ENCODE data around the gene ERBB2. TPM values are rescaled to one million over a fixed set of nuclear protein-coding genes. Genes with fewer than 3 reads are reported as not detected.

Gene ERBB2
- total RNA-seq, 1 donor from 2014 or later: 4.1 TPM

DNA sequence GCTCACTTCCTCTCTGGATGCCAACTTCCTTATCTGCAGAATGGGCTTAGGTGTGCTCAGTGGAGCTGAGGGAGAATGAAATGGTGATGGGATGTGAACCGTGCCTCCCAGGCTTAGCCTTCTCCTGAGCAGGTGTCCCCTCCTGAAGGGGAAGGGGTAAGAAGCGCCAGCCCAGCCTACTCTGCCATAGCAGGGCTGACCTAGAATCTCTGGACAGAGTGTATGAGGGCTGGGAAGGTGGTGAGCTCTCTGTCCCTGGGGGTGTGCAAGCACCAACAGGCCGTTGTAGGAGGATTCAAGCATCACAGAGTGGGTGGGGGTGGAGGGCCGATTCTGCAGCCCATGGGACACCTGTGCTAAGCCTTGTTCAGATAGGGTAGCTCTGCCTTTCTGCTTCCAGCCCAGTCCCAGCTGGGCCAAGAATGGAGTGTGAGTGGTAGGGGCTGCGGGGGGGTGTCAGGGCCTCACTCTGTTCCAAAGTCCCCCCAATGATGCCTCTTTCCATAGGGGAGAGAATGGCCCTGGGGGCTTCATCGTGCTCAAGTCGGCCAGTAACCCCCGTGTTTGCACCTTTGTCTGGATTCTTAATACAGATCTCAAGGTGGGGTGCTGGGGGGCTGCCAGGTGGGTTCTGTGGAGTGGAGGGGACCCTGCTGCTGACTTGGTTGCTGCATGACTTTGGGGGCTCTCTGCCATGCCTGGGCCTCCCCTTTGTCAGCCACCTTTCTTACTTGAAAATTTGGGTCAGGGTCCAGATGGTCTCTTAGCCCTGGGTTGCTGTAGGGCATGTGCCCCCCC lies 37.9 kb upstream of the ERBB2 start:
- intact Hi-C loops (cut with micrococcal nuclease): no loop called here
- H3K27me3 Mint-ChIP-seq (ENCODE audit: low read depth): peaks cover 8% of the 10 kb centered on the region
- DNase-seq (ENCODE audit: low spot score): no peak
- H3K36me3 Mint-ChIP-seq (ENCODE audit: low read depth): peaks cover 19% of the 10 kb centered on the region
- no peaks in the 10 kb centered on the region for H3K9me3 Mint-ChIP-seq
- H3K4me1 Mint-ChIP-seq (ENCODE audit: low read depth): no peaks in the 10 kb centered on the region
- H3K4me3 Mint-ChIP-seq (ENCODE audit: low read depth): no peak overlapping the region
- no peak overlapping the region for H3K27ac Mint-ChIP-seq

DNA sequence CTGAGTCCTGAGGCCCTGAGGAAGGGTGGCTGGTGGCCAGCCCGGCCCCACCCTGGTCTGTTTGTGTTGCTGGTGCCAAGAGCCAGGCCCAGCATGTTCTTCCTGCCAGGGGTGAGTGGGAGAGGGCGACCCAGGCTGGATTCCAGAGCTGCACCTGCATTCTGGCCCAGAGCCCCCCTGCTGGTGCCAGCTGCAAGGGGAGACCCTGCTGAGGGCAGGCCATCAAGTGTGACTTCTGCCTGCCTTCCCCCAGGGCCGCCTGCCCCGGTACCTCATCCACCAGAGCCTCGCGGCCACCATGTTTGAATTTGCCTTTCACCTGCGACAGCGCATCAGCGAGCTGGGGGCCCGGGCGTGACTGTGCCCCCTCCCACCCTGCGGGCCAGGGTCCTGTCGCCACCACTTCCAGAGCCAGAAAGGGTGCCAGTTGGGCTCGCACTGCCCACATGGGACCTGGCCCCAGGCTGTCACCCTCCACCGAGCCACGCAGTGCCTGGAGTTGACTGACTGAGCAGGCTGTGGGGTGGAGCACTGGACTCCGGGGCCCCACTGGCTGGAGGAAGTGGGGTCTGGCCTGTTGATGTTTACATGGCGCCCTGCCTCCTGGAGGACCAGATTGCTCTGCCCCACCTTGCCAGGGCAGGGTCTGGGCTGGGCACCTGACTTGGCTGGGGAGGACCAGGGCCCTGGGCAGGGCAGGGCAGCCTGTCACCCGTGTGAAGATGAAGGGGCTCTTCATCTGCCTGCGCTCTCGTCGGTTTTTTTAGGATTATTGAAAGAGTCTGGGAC lies 37.1 kb upstream of the ERBB2 start:
- no peak overlapping the region for H3K27ac Mint-ChIP-seq

DNA sequence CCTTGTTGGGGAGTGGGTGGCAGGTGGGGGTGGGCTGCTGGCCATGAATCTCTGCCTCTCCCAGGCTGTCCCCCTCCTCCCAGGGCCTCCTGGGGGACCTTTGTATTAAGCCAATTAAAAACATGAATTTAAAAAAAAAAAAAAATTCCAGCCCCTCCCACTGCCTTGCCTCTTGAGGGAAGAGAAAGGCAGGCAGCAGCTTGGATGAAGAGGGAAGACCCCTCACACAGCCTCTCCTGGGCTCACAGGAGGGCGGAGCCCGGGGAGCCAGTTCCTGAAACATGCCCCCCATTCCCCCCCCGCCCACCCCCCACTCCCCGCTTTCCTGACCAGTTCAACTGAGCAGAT lies 36.5 kb upstream of the ERBB2 start:
- H3K4me3 Mint-ChIP-seq (ENCODE audit: low read depth): no peak overlapping the region
- H3K4me1 Mint-ChIP-seq (ENCODE audit: low read depth): no peaks in the 10 kb centered on the region
- H3K27me3 Mint-ChIP-seq (ENCODE audit: low read depth): peaks cover 9% of the 10 kb centered on the region
- H3K36me3 Mint-ChIP-seq (ENCODE audit: low read depth): peaks cover 12% of the 10 kb centered on the region
- DNase-seq (ENCODE audit: low spot score): no peak
- no peak overlapping the region for H3K27ac Mint-ChIP-seq
- H3K9me3 Mint-ChIP-seq: no peaks in the 10 kb centered on the region
- intact Hi-C loops (cut with micrococcal nuclease): no loop called here

More for the DNA sequence above, 37.1 kb upstream of the ERBB2 start:
- Mint-ChIP-seq H3K27me3 (ENCODE audit: low read depth) (peaks cover 9% of the 10 kb centered on the region), H3K9me3 (no peaks in the 10 kb centered on the region), H3K36me3 (ENCODE audit: low read depth) (peaks cover 18% of the 10 kb centered on the region), H3K4me1 (ENCODE audit: low read depth) (no peaks in the 10 kb centered on the region), H3K4me3 (ENCODE audit: low read depth) (no peak overlapping the region)
- intact Hi-C loops (cut with micrococcal nuclease): no loop called here
- DNase-seq (ENCODE audit: low spot score): no peak

DNA sequence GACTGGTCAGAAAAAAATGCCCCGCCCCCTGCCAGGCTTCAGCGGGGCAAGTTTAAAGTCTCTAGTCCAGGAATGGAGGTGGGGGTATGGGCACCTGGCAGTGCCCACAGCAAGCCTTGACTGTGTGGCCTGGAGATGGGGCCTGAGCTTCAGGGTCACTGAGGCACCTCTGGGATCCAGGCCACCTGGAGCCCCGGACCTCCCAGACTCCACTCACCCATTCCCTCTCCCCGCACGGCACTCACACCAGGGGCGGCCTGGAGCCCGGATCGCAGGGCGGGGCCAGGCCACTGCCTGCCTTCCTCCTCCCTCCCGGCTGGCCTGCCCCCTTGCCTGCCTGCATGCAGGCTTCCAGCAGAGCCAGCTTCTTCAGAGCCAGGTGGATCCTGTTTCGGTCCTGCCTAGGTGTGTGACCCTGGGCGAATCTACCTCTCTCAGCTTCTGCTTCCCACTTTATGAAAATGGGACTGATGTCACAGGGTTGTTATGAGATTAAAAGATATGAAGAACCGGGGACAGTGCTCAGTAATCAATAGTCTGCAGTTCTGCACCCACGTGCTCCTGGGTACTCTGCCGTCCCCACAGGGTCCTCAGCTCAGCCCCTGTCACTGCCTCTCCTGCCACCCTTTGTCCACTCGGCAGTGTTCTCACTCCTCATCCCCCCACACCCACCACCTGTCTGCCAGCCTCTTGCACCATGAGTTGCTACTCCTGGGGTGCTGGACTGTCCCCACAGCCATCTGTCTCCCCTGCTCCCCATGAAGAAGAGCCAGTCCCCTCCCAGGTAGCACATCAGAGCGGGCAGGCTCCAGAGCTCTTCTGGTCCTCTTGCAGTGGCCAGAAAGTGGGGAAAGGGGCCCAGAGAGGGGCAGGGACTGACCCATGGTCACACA lies 35.9 kb upstream of the ERBB2 start:
- H3K36me3 Mint-ChIP-seq (ENCODE audit: low read depth): peaks cover 12% of the 10 kb centered on the region
- H3K9me3 Mint-ChIP-seq: no peaks in the 10 kb centered on the region
- DNase-seq (ENCODE audit: low spot score): no peak
- intact Hi-C loops (cut with micrococcal nuclease): no loop called here
- no peak overlapping the region for H3K4me3 Mint-ChIP-seq (ENCODE audit: low read depth)
- H3K27ac Mint-ChIP-seq: no peak overlapping the region
- peaks cover 4% of the 10 kb centered on the region for H3K4me1 Mint-ChIP-seq (ENCODE audit: low read depth)
- peaks cover 14% of the 10 kb centered on the region for H3K27me3 Mint-ChIP-seq (ENCODE audit: low read depth)

DNA sequence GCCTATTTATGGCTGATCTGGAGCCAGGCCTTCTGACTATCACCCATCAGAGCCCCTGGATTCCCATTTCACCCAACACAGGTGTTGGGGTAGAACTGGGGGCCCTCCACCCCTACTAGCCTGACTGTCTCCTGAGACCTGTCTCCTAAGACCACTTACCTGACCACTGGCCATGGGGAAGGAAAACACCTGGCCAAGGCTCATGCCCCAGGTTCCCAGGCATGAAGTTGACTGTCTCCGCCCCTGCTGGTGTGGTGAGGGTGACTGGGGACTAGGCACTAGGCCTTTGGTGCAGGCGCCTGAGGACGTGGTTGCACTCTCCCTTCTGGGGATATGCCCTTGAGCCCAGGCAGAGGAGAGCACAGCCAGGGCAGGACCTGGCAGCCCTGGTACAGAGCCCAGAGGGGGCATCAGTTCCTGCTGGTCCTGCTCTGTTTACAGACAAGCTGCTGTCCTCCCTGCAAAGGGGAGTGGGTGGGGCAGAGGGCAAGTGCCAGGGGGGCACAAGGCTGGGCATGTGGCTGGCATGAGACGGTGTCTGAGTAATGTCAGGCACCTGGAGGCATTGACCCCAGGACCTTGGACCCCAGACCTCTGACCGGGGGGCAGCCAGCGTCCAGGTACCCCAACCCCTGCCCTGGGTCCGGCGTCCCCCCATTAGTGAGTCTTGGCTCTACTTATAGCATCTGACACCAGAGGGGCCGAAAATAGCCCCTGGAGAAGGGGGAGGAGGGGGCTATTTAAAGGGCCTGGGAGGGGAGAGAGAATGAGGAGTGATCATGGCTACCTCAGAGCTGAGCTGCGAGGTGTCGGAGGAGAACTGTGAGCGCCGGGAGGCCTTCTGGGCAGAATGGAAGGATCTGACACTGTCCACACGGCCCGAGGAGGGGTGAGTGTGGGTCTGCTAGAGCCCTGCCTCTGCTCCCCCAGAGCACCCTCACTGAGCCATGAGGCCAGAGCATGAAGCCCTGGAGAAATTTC lies 35.0 kb upstream of the ERBB2 start, which contains the start of gene TCAP:
Gene TCAP, plus strand, starts transcription at position 769 of the 981 bp plus-strand sequence. Its CDS starts 11 bp downstream, at position 780.
- no peak within 1 kb of the TSS for H3K27ac Mint-ChIP-seq
- intact Hi-C loops (cut with micrococcal nuclease): no loop called here
- H3K27me3 Mint-ChIP-seq (ENCODE audit: low read depth): peaks cover 18% of the 10 kb centered on the region
- H3K4me3 Mint-ChIP-seq (ENCODE audit: low read depth): no peak within 1 kb of the TSS
- H3K4me1 Mint-ChIP-seq (ENCODE audit: low read depth): peaks cover 4% of the 10 kb centered on the region
- peaks cover 12% of the 10 kb centered on the region for H3K36me3 Mint-ChIP-seq (ENCODE audit: low read depth)
- no peak for DNase-seq (ENCODE audit: low spot score)
- no peaks in the 10 kb centered on the region for H3K9me3 Mint-ChIP-seq

DNA sequence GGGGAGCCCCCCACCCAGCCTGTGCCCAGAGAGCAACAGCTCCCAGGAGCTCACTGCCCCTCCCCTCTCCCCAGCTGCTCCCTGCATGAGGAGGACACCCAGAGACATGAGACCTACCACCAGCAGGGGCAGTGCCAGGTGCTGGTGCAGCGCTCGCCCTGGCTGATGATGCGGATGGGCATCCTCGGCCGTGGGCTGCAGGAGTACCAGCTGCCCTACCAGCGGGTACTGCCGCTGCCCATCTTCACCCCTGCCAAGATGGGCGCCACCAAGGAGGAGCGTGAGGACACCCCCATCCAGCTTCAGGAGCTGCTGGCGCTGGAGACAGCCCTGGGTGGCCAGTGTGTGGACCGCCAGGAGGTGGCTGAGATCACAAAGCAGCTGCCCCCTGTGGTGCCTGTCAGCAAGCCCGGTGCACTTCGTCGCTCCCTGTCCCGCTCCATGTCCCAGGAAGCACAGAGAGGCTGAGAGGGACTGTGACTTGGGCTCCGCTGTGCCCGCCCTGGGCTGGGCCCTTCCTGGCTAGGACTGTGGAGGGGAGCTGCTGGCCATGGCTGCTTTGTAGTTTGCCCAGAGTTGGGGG lies 34.1 kb upstream of the ERBB2 start:
- Mint-ChIP-seq H3K4me1 (ENCODE audit: low read depth) (peaks cover 4% of the 10 kb centered on the region), H3K27me3 (ENCODE audit: low read depth) (peaks cover 22% of the 10 kb centered on the region), H3K27ac (no peak overlapping the region), H3K36me3 (ENCODE audit: low read depth) (peaks cover 7% of the 10 kb centered on the region), H3K9me3 (no peaks in the 10 kb centered on the region), H3K4me3 (ENCODE audit: low read depth) (no peak overlapping the region)
- intact Hi-C loops (cut with micrococcal nuclease): no loop called here
- no peak for DNase-seq (ENCODE audit: low spot score)

DNA sequence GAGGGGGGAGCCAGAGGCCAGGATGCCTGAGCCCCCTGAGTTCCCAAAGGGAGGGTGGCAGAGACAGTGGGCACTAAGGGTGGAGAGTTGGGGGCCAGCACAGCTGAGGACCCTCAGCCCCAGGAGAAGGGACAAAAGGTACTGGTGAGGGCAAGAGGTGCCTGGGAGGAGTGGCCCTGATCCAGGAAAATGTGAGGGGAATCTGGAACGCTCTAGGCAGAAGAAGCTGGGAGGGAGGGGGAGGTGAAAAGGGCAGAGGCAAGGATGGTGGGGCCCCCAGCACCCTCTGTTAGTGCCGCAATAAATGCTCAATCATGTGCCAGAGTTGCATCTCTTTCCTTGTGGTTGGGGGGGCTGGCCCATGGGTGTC lies 33.6 kb upstream of the ERBB2 start:
- intact Hi-C loops (cut with micrococcal nuclease): no loop called here
- Mint-ChIP-seq H3K9me3 (no peaks in the 10 kb centered on the region), H3K36me3 (ENCODE audit: low read depth) (peaks cover 2% of the 10 kb centered on the region), H3K27ac (no peak overlapping the region), H3K4me3 (ENCODE audit: low read depth) (no peak overlapping the region), H3K4me1 (ENCODE audit: low read depth) (peaks cover 4% of the 10 kb centered on the region), H3K27me3 (ENCODE audit: low read depth) (peaks cover 22% of the 10 kb centered on the region)
- DNase-seq (ENCODE audit: low spot score): no peak

DNA sequence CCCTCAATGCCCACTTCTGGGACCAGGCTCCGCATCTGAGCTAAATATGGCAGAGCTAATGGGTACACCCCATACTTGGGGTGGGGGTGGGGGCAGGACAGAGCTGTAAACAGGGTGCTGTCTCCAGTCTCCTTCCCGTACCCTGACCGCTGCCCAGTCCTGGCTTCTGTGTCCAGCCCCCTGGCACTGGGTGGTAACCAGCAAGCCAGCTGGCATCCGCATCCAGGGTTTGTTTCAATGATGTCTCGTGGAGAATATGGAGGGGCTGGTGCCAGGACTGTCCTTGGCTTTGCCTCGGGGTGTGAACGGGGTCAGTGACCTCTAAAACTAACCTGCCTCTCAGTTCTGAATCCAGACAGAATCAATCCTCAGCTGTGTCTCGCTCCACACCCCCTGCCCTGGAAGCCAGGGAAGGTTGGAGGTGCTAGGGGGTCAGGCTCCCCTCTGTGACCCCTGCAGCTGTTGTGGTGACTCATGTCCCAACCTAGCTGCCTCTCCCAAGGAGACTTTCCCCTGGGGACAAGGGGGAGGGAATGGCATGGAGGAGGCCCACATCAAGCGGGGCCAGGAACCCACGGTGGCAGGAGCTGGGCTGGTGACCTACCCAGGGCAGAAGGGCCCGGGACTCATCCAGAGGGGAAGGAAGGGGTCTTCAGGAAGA lies 33.1 kb upstream of the ERBB2 start:
- Mint-ChIP-seq H3K4me3 (ENCODE audit: low read depth) (no peak overlapping the region), H3K27ac (no peak overlapping the region), H3K4me1 (ENCODE audit: low read depth) (peaks cover 4% of the 10 kb centered on the region), H3K9me3 (no peaks in the 10 kb centered on the region), H3K36me3 (ENCODE audit: low read depth) (no peaks in the 10 kb centered on the region), H3K27me3 (ENCODE audit: low read depth) (peaks cover 22% of the 10 kb centered on the region)
- intact Hi-C loops (cut with micrococcal nuclease): no loop called here
- DNase-seq (ENCODE audit: low spot score): no peak

DNA sequence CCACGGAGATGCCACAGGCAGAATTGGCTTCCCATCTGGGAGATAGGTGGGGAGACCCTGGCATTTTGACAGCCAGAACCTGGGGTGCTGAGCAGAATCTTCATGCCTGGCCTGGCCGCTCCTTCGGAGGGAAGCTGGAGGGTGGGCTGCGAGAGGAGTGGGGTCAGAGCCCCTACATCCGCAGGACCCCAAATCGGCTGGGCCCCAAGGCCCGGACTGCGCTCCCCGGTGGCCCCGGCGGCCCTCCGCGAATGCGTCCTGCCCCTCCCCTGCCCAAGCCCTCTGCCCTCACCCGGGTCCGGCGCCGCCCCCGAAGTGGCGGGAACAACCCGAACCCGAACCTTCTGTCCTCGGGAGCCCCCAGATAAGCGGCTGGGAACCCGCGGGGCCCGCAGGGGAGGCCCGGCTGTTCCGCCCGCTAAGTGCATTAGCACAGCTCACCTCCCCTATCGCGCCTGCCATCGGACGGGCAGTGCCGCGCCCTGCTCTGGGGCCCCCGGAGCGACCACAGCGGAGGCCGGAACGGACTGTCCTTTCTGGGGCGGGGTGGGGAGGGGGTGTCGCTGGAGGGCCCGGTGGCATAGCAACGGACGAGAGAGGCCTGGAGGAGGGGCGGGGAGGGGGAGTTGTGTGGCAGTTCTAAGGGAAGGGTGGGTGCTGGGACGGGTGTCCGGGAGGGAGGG lies 32.5 kb upstream of the ERBB2 start:
- DNase-seq (ENCODE audit: low spot score): no peak
- Mint-ChIP-seq H3K4me1 (ENCODE audit: low read depth) (peaks cover 6% of the 10 kb centered on the region), H3K36me3 (ENCODE audit: low read depth) (no peaks in the 10 kb centered on the region), H3K9me3 (no peaks in the 10 kb centered on the region), H3K27ac (no peak overlapping the region), H3K4me3 (ENCODE audit: low read depth) (no peak overlapping the region), H3K27me3 (ENCODE audit: low read depth) (peaks cover 22% of the 10 kb centered on the region)
- intact Hi-C loops (cut with micrococcal nuclease): no loop called here

DNA sequence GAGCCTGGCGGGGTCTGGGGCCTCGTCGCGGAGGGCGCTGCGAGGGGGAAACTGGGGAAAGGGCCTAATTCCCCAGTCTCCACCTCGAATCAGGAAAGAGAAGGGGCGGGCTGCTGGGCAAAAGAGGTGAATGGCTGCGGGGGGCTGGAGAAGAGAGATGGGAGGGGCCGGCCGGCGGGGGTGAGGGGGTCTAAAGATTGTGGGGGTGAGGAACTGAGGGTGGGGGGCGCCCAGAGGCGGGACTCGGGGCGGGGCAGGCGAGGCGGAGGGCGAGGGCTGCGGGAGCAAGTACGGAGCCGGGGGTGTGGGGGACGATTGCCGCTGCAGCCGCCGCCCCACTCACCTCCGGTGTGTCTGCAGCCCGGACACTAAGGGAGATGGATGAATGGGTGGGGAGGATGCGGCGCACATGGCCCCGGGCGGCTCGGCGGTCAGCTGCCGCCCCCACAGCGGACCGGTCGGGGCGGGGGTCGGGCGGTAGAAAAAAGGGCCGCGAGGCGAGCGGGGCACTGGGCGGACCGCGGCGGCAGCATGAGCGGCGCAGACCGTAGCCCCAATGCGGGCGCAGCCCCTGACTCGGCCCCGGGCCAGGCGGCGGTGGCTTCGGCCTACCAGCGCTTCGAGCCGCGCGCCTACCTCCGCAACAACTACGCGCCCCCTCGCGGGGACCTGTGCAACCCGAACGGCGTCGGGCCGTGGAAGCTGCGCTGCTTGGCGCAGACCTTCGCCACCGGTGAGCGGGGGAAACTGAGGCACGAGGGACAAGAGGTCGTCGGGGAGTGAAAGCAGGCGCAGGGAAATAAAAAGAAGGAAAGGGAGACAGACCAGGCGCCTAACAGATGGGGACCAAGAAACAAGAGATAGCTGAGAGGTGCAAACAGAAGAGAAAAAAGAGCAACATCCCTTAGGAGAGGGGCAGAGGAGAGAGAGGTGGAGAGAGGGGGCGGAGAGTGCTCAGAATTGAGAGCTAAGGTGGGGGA lies 31.6 kb upstream of the ERBB2 start, which contains the start of gene PNMT:
Gene PNMT, plus strand, starts transcription at position 509 of the 980 bp plus-strand sequence. Its CDS starts 23 bp downstream, at position 532.
- Mint-ChIP-seq H3K27ac (no peak within 1 kb of the TSS), H3K9me3 (no peaks in the 10 kb centered on the region), H3K4me3 (ENCODE audit: low read depth) (peak within 1 kb of the TSS; percentile 59), H3K27me3 (ENCODE audit: low read depth) (peaks cover 22% of the 10 kb centered on the region), H3K4me1 (ENCODE audit: low read depth) (peaks cover 6% of the 10 kb centered on the region), H3K36me3 (ENCODE audit: low read depth) (no peaks in the 10 kb centered on the region)
- DNase-seq (ENCODE audit: low spot score): peak; percentile 50
- intact Hi-C loops (cut with micrococcal nuclease): loop anchor here (2.0 kb wide), 1 partner anchor 45 kb away; no protein-coding TSS in a partner anchor

Measured in activated T-helper 2 cell treated with anti-CD3 and anti-CD28 coated beads, Interferon-gamma antibody, Interleukin-2, Interleukin-4, amounts not matched to agents 10 μg/mL and 5 μg/mL and 100 μg/mL, durations not matched to agents 14 hours and 24 hours and 36 hours (primary cell).